H9 (cell line): ENCODE data around the gene OGFOD3. TPM values are rescaled to one million over a fixed set of nuclear protein-coding genes. Genes with fewer than 3 reads are reported as not detected.

ENCODE experiments used
- DNase-seq: peaks from one replicate; pipeline ENCODE4 v3.0.0-alpha.2; 2017
- H2AFZ ChIP-seq: one replicate; pipeline ENCODE4 v1.6.1; 2013; ENCODE audit warnings: mild to moderate bottlenecking, low read length, control low read depth, moderate library complexity
- H2AK5ac ChIP-seq: 2 replicates; pipeline ENCODE4 v1.6.1; 2013; ENCODE audit warnings: low read length, control low read depth, mixed read lengths; ENCODE audit not compliant: insufficient read length
- H2BK120ac ChIP-seq: one replicate; pipeline ENCODE4 v1.6.1; 2013; ENCODE audit warnings: low read depth, mild to moderate bottlenecking, low read length, control low read depth, inconsistent platforms; ENCODE audit not compliant: poor library complexity, severe bottlenecking
- H2BK12ac ChIP-seq: 2 replicates; pipeline ENCODE4 v1.6.1; 2013; ENCODE audit warnings: low read length, control low read depth, mixed read lengths, low read depth; ENCODE audit not compliant: insufficient read length
- H2BK15ac ChIP-seq: 2 replicates; pipeline ENCODE4 v1.6.1; 2013; ENCODE audit warnings: low read depth, low read length, control low read depth
- H2BK20ac ChIP-seq: one replicate; pipeline ENCODE4 v1.6.1; 2013; ENCODE audit warnings: low read depth, mild to moderate bottlenecking, low read length, control low read depth, inconsistent platforms; ENCODE audit not compliant: poor library complexity, severe bottlenecking
- H2BK5ac ChIP-seq: 2 replicates; pipeline ENCODE4 v1.6.1; 2013; ENCODE audit warnings: low read length, control low read depth, mixed read lengths; ENCODE audit not compliant: insufficient read length
- H3K14ac ChIP-seq: 2 replicates; pipeline ENCODE4 v1.6.1; 2013; ENCODE audit warnings: low read length, control low read depth; ENCODE audit not compliant: insufficient read depth
- H3K18ac ChIP-seq: 2 replicates; pipeline ENCODE4 v1.6.1; 2013; ENCODE audit warnings: low read depth, mild to moderate bottlenecking, mixed read lengths, low read length, control low read depth; ENCODE audit not compliant: insufficient read length
- H3K23ac ChIP-seq: 2 replicates; pipeline ENCODE4 v1.6.1; 2013; ENCODE audit warnings: low read length, control low read depth, mixed read lengths, low read depth; ENCODE audit not compliant: insufficient read length
- H3K23me2 ChIP-seq: 2 replicates; pipeline ENCODE4 v1.6.1; 2013; ENCODE audit warnings: low read depth, mild to moderate bottlenecking, mixed read lengths, low read length, control low read depth; ENCODE audit not compliant: insufficient read length, poor library complexity, severe bottlenecking
- H3K27ac ChIP-seq: 2 replicates; pipeline ENCODE4 v1.5.1; 2013; ENCODE audit warnings: low read length, control low read depth, mixed read lengths, low read depth; ENCODE audit not compliant: insufficient read length
- H3K27me3 ChIP-seq: 2 replicates; pipeline ENCODE4 v1.6.1; 2013; ENCODE audit warnings: low read length, control low read depth, inconsistent platforms; ENCODE audit not compliant: insufficient read depth
- H3K4ac ChIP-seq: 2 replicates; pipeline ENCODE4 v1.6.1; 2013; ENCODE audit warnings: low read depth, mild to moderate bottlenecking, control low read depth, inconsistent platforms, low read length, moderate library complexity
- H3K4me1 ChIP-seq: 2 replicates; pipeline ENCODE4 v1.6.1; 2013; ENCODE audit warnings: low read length, control low read depth, inconsistent platforms; ENCODE audit not compliant: insufficient read depth
- H3K4me2 ChIP-seq: 2 replicates; pipeline ENCODE4 v1.6.1; 2013; ENCODE audit warnings: low read length, control low read depth, mixed read lengths; ENCODE audit not compliant: insufficient read length, insufficient read depth
- H3K56ac ChIP-seq: 2 replicates; pipeline ENCODE4 v1.6.1; 2013; ENCODE audit warnings: low read depth, mild to moderate bottlenecking, mixed read lengths, low read length, control low read depth; ENCODE audit not compliant: insufficient read length
- H3K79me1 ChIP-seq: 2 replicates; pipeline ENCODE4 v1.6.1; 2013; ENCODE audit warnings: low read depth, mild to moderate bottlenecking, moderate library complexity, low read length, control low read depth, inconsistent platforms; ENCODE audit not compliant: insufficient read depth, poor library complexity, severe bottlenecking
- H3K79me2 ChIP-seq: 2 replicates; pipeline ENCODE4 v1.6.1; 2013; ENCODE audit warnings: low read length, control low read depth, inconsistent platforms; ENCODE audit not compliant: insufficient read depth
- H3K9ac ChIP-seq: 2 replicates; pipeline ENCODE4 v1.6.1; 2013; ENCODE audit warnings: low read length, control low read depth, mixed read lengths; ENCODE audit not compliant: insufficient read length; ENCODE audit errors: extremely low read depth
- H3K9me3 ChIP-seq: one replicate; pipeline ENCODE4 v1.6.1; 2013; ENCODE audit warnings: low read depth, low read length, inconsistent platforms; ENCODE audit not compliant: control insufficient read depth
- H3T11ph ChIP-seq: one replicate; pipeline ENCODE4 v1.6.1; 2013; ENCODE audit warnings: mild to moderate bottlenecking, low read length, control low read depth, inconsistent platforms
- H4K20me1 ChIP-seq: one replicate; pipeline ENCODE4 v1.6.1; 2013; ENCODE audit not compliant: control insufficient read depth, insufficient read length, insufficient read depth
- H4K5ac ChIP-seq: 2 replicates; pipeline ENCODE4 v1.6.1; 2013; ENCODE audit warnings: low read depth, mild to moderate bottlenecking, mixed read lengths, low read length, control low read depth; ENCODE audit not compliant: insufficient read length
- H4K8ac ChIP-seq: replicated peaks from 2 replicates; pipeline ENCODE4 v1.6.1; 2013; ENCODE audit warnings: low read length, control low read depth, mixed read lengths, low read depth; ENCODE audit not compliant: insufficient read length
- H4K91ac ChIP-seq: 2 replicates; pipeline ENCODE4 v1.6.1; 2013; ENCODE audit warnings: low read depth, mild to moderate bottlenecking, moderate library complexity, mixed read lengths, low read length, control low read depth; ENCODE audit not compliant: insufficient read length
- H3K27ac Mint-ChIP-seq, 3 experiments: 2 replicates in 2 of 3; 3 replicates in 1 of 3; pipeline ENCODE4 v1.8.0; 2020 to 2021; ENCODE audit warnings: mixed read lengths in 3 of 3, mild to moderate bottlenecking in 1 of 3, moderate library complexity in 1 of 3
- H3K27me3 Mint-ChIP-seq: 2 replicates; pipeline ENCODE4 v1.8.0; 2021; ENCODE audit warnings: low read depth, mild to moderate bottlenecking, moderate library complexity, mixed read lengths
- H3K36me3 Mint-ChIP-seq, 3 experiments: 2 replicates in 2 of 3; 3 replicates in 1 of 3; pipeline ENCODE4 v1.8.0; 2020 to 2021; ENCODE audit warnings: low read depth in 3 of 3, mixed read lengths in 3 of 3; ENCODE audit not compliant: insufficient read depth in 1 of 3
- H3K4me1 Mint-ChIP-seq, 2 experiments: 2 replicates each; pipeline ENCODE4 v1.8.0; 2020; ENCODE audit warnings: mixed read lengths in 2 of 2
- H3K4me3 Mint-ChIP-seq, 2 experiments: 2 replicates in 1 of 2; 3 replicates in 1 of 2; pipeline ENCODE4 v1.8.0; 2020 to 2021; ENCODE audit warnings: mild to moderate bottlenecking in 2 of 2, mixed read lengths in 2 of 2, moderate library complexity in 1 of 2
- H3K9me3 Mint-ChIP-seq, 2 experiments: 2 replicates in 1 of 2; 3 replicates in 1 of 2; pipeline ENCODE4 v1.8.0; 2020; ENCODE audit warnings: mild to moderate bottlenecking in 2 of 2, mixed read lengths in 2 of 2, moderate library complexity in 1 of 2
- WGBS: extraction: QIAGEN DNeasy Blood & Tissue Kit; methylation state at CpG from one replicate; pipeline ENCODE4 v1.1.7; 2013; ENCODE audit warnings: missing lambda C conversion rate, low lambda C conversion rate, mixed read lengths; ENCODE audit not compliant: insufficient read length; ENCODE audit errors: extremely low coverage; 5-methylcytosine and 5-hydroxymethylcytosine counted together
- total RNA-seq: library from RNA; stranded (reverse); gene quantifications from 2 replicates; pipeline ENCODE4 v1.2.1, GENCODE V29; 2021
- TF ChIP-seq, protein P1 (sequence below): fragments of 200-600 bp; sonication (generic); conservative IDR thresholded peaks from 3 replicates; pipeline ENCODE4 v1.8.0; 2021; ENCODE audit warnings: antibody characterized with exemption, mild to moderate bottlenecking

The OGFOD3 gene
- total RNA-seq, 1 experiment from 2014 or later, result 27.8 TPM

DNA sequence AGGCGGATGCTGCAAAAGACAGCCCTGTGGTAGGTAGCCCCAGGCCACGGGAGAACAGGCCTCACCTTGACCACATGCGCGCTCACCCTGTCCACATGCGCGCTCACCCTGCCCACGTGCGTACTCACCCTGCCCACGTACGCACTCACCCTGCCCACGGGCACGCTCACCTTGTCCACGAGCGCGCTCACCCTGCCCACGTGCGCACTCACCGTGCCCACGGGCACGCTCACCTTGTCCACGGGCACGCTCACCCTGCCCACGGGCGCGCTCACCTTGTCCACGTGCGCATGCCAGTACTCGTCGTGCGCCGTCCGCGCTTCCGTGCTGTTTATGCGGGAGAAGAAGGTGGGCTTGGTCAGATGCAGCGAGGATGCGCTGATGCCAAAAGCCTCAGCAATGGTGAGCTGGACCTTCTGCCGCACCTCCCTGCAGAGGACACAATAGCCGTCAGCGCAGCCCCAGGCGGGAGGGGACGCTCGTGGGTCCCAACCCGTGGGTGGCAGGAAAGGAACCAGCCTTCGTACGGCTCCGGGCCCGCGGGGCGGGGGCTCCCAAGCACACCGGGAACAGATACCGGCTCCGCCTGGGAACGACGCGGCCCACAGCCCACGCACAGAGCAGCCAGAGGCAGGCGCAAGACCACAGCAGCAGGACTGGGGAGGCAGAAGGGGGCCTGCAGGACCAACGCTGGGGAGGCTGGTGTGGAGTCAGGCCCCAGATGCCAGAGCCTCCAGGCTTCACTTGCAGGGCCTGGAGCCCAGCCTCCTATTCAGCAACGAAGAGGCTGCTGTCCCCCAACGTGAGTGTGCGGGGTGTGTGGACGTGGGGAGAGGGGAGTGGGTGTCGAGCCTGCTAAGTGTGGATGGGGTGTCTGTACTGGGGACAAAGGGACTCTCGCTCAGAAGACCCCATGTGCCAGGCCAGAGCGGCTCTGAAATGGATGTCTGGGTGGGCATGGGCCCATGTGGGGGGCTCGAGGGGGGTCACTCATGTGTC lies 14.4 kb downstream of the OGFOD3 start:
- Histone ChIP-seq H3K27ac (no peak overlapping the region), H2AFZ (no peak overlapping the region), H3K18ac (no peak overlapping the region), H2BK12ac (no peak overlapping the region), H3K4me1 (no peaks in the 10 kb centered on the region), H3K23ac (no peak overlapping the region), H3K4me2 (no peak overlapping the region), H3K27me3 (no peaks in the 10 kb centered on the region), H4K20me1 (no peaks in the 10 kb centered on the region), H3K9me3 (no peaks in the 10 kb centered on the region), H3K23me2 (no peaks in the 10 kb centered on the region), H2AK5ac (no peak overlapping the region), H2BK120ac (no peak overlapping the region), H3T11ph (no peak overlapping the region), H3K9ac (no peak overlapping the region), H3K79me1 (no peaks in the 10 kb centered on the region), H4K8ac (no peak overlapping the region), H2BK5ac (no peak overlapping the region), H2BK20ac (no peak overlapping the region), H3K56ac (no peak overlapping the region), H3K4ac (no peak overlapping the region), H3K14ac (no peak overlapping the region; the same call in 1 of the 2 replicates), H3K79me2 (no peaks in the 10 kb centered on the region), H4K5ac (no peak overlapping the region), H2BK15ac (no peak overlapping the region), H4K91ac (no peak overlapping the region)
- no peaks in the 10 kb centered on the region for H3K9me3 Mint-ChIP-seq
- no peak overlapping the region for H3K27ac Mint-ChIP-seq
- WGBS, result no CpG with 5 or more reads among the region's 67 CpGs
- no peak for DNase-seq
- peaks cover 4 to 28% (median 18%) of the 10 kb centered on the region in 3 experiments for H3K36me3 Mint-ChIP-seq
- H3K4me3 Mint-ChIP-seq, result no peak overlapping the region
- no peaks in the 10 kb centered on the region for H3K27me3 Mint-ChIP-seq
- H3K4me1 Mint-ChIP-seq, result no peaks in the 10 kb centered on the region; a peak in 1 of 4 replicates
- TF ChIP-seq, protein P1, sequence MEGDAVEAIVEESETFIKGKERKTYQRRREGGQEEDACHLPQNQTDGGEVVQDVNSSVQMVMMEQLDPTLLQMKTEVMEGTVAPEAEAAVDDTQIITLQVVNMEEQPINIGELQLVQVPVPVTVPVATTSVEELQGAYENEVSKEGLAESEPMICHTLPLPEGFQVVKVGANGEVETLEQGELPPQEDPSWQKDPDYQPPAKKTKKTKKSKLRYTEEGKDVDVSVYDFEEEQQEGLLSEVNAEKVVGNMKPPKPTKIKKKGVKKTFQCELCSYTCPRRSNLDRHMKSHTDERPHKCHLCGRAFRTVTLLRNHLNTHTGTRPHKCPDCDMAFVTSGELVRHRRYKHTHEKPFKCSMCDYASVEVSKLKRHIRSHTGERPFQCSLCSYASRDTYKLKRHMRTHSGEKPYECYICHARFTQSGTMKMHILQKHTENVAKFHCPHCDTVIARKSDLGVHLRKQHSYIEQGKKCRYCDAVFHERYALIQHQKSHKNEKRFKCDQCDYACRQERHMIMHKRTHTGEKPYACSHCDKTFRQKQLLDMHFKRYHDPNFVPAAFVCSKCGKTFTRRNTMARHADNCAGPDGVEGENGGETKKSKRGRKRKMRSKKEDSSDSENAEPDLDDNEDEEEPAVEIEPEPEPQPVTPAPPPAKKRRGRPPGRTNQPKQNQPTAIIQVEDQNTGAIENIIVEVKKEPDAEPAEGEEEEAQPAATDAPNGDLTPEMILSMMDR, result no peak
